Esophagus muscularis mucosa (tissue), 3 donors: Measurements from ENCODE around the gene DNAJC16.

Experiments used
- POLR2A ChIP-seq: fragments of 450-650 bp; IDR thresholded peaks from one replicate; pipeline ENCODE4 v1.6.1; 2017; ENCODE audit warnings: antibody characterized with exemption, moderate library complexity, mild to moderate bottlenecking, low read depth
- TF ChIP-seq, protein P1 (sequence below), 3 experiments: fragments of 200-600 bp in 2 of 3; fragments of 450-650 bp in 1 of 3; sonication (generic) in 2 of 3; IDR thresholded peaks; one replicate each; pipeline ENCODE4 v1.5.1; 2017 to 2019; ENCODE audit warnings: antibody characterized with exemption in 3 of 3, mild to moderate bottlenecking in 2 of 3, moderate library complexity in 1 of 3

- TF ChIP-seq POLR2A: no peak
- TF ChIP-seq, protein P1, sequence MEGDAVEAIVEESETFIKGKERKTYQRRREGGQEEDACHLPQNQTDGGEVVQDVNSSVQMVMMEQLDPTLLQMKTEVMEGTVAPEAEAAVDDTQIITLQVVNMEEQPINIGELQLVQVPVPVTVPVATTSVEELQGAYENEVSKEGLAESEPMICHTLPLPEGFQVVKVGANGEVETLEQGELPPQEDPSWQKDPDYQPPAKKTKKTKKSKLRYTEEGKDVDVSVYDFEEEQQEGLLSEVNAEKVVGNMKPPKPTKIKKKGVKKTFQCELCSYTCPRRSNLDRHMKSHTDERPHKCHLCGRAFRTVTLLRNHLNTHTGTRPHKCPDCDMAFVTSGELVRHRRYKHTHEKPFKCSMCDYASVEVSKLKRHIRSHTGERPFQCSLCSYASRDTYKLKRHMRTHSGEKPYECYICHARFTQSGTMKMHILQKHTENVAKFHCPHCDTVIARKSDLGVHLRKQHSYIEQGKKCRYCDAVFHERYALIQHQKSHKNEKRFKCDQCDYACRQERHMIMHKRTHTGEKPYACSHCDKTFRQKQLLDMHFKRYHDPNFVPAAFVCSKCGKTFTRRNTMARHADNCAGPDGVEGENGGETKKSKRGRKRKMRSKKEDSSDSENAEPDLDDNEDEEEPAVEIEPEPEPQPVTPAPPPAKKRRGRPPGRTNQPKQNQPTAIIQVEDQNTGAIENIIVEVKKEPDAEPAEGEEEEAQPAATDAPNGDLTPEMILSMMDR (IDR thresholded peaks at IDR 0.05): no peak
Observed at GRCh38 chr1:15493869-15494390, 32.7 kb upstream of the DNAJC16 start.
